Thyroid gland (tissue), 4 donors: ENCODE results near the gene AMOTL2. TPM values are rescaled to one million over a fixed set of nuclear protein-coding genes. Genes with fewer than 3 reads are reported as not detected.

ENCODE experiments used
- DNase-seq, 2 donors: peaks; one replicate each; pipeline ENCODE4 v3.0.0-alpha.2; 2019
- H3K27ac ChIP-seq, 3 donors: fragments of 200-600 bp; sonication (generic); 1 replicate in 2 of 3; 2 replicates in 1 of 3; pipeline ENCODE4 v1.5.1; 2016 to 2019; ENCODE audit warnings: mild to moderate bottlenecking in 1 of 3, moderate library complexity in 1 of 3
- H3K27me3 ChIP-seq: fragments of 200-600 bp; sonication (generic); one replicate; pipeline ENCODE4 v1.5.1; 2019
- H3K36me3 ChIP-seq, 2 donors: fragments of 200-600 bp; sonication (generic); one replicate each; pipeline ENCODE4 v1.5.1; 2016 to 2019
- H3K4me1 ChIP-seq, 2 donors: fragments of 200-600 bp; sonication (generic); one replicate each; pipeline ENCODE4 v1.5.1; 2017 to 2019
- H3K4me3 ChIP-seq, 3 donors: fragments of 200-600 bp; sonication (generic); replicated peaks in 1 of 3; 1 replicate in 2 of 3; 2 replicates in 1 of 3; pipeline ENCODE4 v1.5.1; 2016; ENCODE audit warnings: mild to moderate bottlenecking in 1 of 3
- H3K9me3 ChIP-seq: fragments of 200-600 bp; sonication (generic); one replicate; pipeline ENCODE4 v1.5.1; 2017
- CTCF ChIP-seq, 6 experiments: fragments of 200-600 bp in 3 of 6; fragments of 450-650 bp in 3 of 6; sonication (generic) in 3 of 6; IDR thresholded peaks; one replicate each; pipeline ENCODE4 v1.5.1; 2016 to 2019; ENCODE audit warnings: antibody characterized with exemption in 6 of 6, mild to moderate bottlenecking in 2 of 6, inconsistent platforms in 1 of 6, moderate library complexity in 1 of 6
- POLR2A ChIP-seq, 2 donors: fragments of 450-650 bp; IDR thresholded peaks; one replicate each; pipeline ENCODE4 v1.6.1; 2017; ENCODE audit warnings: antibody characterized with exemption in 2 of 2, mild to moderate bottlenecking in 2 of 2, moderate library complexity in 1 of 2
- WGBS, 2 donors: methylation state at CpG; one replicate each; pipeline ENCODE4 v1.1.5; 2017; 5-methylcytosine and 5-hydroxymethylcytosine counted together
- intact Hi-C: fragments of 100-400 bp; cut with DNase I; formaldehyde crosslinking; loops from one replicate; pipeline ENCODE4 v1.15.1; 2023
- total RNA-seq, 4 donors: library from RNA; depleted of rRNA; stranded (reverse); fragments of >200 nt; gene quantifications; one replicate each; pipeline ENCODE4 v1.2.3, GENCODE V29; 2016

Gene AMOTL2
- total RNA-seq, result 100 to 1,000 TPM in 3 of 4 donors, 10 to 100 TPM in 1; 76.0 to 149 (median 117) TPM

GRCh38 chr3:134374105-134374790 lies at the start of gene AMOTL2:
Gene AMOTL2 (minus strand): TSS chr3:134374447. CDS start chr3:134371433, 3,014 bp downstream.
- Histone ChIP-seq H3K9me3 (no peaks in the 10 kb centered on the region), H3K4me3 (peak within 1 kb of the TSS; percentile 81 to 97 (median 86)), H3K27me3 (no peaks in the 10 kb centered on the region), H3K4me1 (peaks cover 41 to 55% of the 10 kb centered on the region in 2 donors), H3K36me3 (peaks cover 20 to 22% of the 10 kb centered on the region in 2 donors), H3K27ac (peak within 1 kb of the TSS; percentile 100)
- 0 to 1% methylated on average over 38 to 51 of the region's 78 CpGs for WGBS, 2 donors
- intact Hi-C loops, result no loop called here
- no peak for TF ChIP-seq CTCF (IDR thresholded peaks at IDR 0.05)
- peak; percentile 97 to 98 for TF ChIP-seq POLR2A (IDR thresholded peaks at IDR 0.05)
- peak; percentile 95 to 97 for DNase-seq

GRCh38 chr3:134423153-134423552 lies 48.9 kb upstream of the AMOTL2 start:
- no peaks in the 10 kb centered on the region for H3K36me3 ChIP-seq
- DNase-seq, result peak; percentile 54 to 60
- 86 to 100% methylated on average over 1 of the region's 2 CpGs for WGBS, 2 donors
- H3K4me1 ChIP-seq, result peaks cover 11 to 13% of the 10 kb centered on the region in 2 donors
- intact Hi-C loops, result no loop called here
- no peak overlapping the region for H3K27ac ChIP-seq
- no peaks in the 10 kb centered on the region for H3K27me3 ChIP-seq
- TF ChIP-seq POLR2A (IDR thresholded peaks at IDR 0.05), result no peak
- TF ChIP-seq CTCF (IDR thresholded peaks at IDR 0.05), result no peak
- H3K9me3 ChIP-seq, result no peaks in the 10 kb centered on the region
- H3K4me3 ChIP-seq, result no peak overlapping the region

- 55 to 61% methylated on average over 5 of the region's 5 CpGs for WGBS, 2 donors
These were observed 45.7 kb upstream of the AMOTL2 start for GRCh38 chr3:134419960-134420321.

GRCh38 chr3:134419214-134419959 lies 45.1 kb upstream of the AMOTL2 start:
- peaks cover 11 to 13% of the 10 kb centered on the region in 2 donors for H3K4me1 ChIP-seq
- intact Hi-C loops, result no loop called here
- no peaks in the 10 kb centered on the region for H3K27me3 ChIP-seq
- H3K4me3 ChIP-seq, result no peak overlapping the region
- DNase-seq, result peak; percentile 45 to 52
- H3K36me3 ChIP-seq, result no peaks in the 10 kb centered on the region
- no peak for TF ChIP-seq CTCF (IDR thresholded peaks at IDR 0.05)
- H3K27ac ChIP-seq, result peak overlapping the region in 2 of 3 donors; percentile 43 to 55
- 52 to 53% methylated on average over 5 of the region's 5 CpGs for WGBS, 2 donors
- H3K9me3 ChIP-seq, result no peaks in the 10 kb centered on the region

More at GRCh38 chr3:134419960-134420321, 45.7 kb upstream of the AMOTL2 start:
- Histone ChIP-seq H3K27me3 (no peaks in the 10 kb centered on the region), H3K9me3 (no peaks in the 10 kb centered on the region), H3K27ac (peak overlapping the region in 2 of 3 donors; percentile 43 to 55), H3K4me1 (peaks cover 11 to 13% of the 10 kb centered on the region in 2 donors), H3K4me3 (no peak overlapping the region), H3K36me3 (no peaks in the 10 kb centered on the region)
- no peak for DNase-seq
- TF ChIP-seq CTCF (IDR thresholded peaks at IDR 0.05) (no peak), POLR2A (IDR thresholded peaks at IDR 0.05) (no peak)
- intact Hi-C loops, result no loop called here

GRCh38 chr3:134409041-134409440 lies 34.8 kb upstream of the AMOTL2 start:
- intact Hi-C loops, result no loop called here
- Histone ChIP-seq H3K9me3 (no peaks in the 10 kb centered on the region), H3K27me3 (no peaks in the 10 kb centered on the region), H3K4me3 (no peak overlapping the region), H3K4me1 (peaks cover 0 to 11% of the 10 kb centered on the region in 2 donors), H3K36me3 (no peaks in the 10 kb centered on the region), H3K27ac (no peak overlapping the region)
- DNase-seq, result no peak
- TF ChIP-seq CTCF (IDR thresholded peaks at IDR 0.05) (no peak), POLR2A (IDR thresholded peaks at IDR 0.05) (no peak)
- 79 to 88% methylated on average over 1 of the region's 1 CpG for WGBS, 2 donors
